DMS79 (cell line): ENCODE measurements around the gene PLEKHM1.
A peak's percentile ranks its signal among the peaks of the same experiment; 100 is the strongest.

Experiments used
- DNase-seq: peaks from one replicate; lab custom pipeline; 2025; lab: John Stamatoyannopoulos, UW

The PLEKHM1 gene

GRCh38 chr17:45398800-45399199 lies 91.7 kb downstream of the PLEKHM1 start:
- DNase-seq: no peak

DNA sequence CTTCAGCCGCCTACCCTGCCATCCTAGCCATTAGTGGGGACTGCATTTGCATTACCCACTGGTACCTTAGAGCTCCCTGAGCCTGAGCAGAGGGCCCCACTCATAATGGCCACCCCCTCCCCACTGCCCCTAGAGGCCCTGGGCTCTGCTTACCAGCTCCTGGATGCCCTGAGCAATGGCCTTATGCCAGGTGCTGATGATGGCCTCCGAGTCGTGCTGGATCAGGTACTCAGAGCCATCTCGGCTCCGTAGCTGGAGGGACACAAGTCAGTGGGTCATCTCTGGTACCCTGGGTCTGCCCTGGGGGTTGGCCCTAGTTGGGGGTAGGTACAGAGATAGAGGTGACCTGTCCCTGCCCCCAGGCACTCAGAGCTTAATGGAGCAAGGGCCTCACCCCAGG lies 92.7 kb downstream of the PLEKHM1 start:
- no peak for DNase-seq

- no peak for DNase-seq
These were observed 93.9 kb downstream of the PLEKHM1 start for GRCh38 chr17:45396496-45397205.

GRCh38 chr17:45395569-45396415 lies 94.7 kb downstream of the PLEKHM1 start:
- no peak for DNase-seq

DNA sequence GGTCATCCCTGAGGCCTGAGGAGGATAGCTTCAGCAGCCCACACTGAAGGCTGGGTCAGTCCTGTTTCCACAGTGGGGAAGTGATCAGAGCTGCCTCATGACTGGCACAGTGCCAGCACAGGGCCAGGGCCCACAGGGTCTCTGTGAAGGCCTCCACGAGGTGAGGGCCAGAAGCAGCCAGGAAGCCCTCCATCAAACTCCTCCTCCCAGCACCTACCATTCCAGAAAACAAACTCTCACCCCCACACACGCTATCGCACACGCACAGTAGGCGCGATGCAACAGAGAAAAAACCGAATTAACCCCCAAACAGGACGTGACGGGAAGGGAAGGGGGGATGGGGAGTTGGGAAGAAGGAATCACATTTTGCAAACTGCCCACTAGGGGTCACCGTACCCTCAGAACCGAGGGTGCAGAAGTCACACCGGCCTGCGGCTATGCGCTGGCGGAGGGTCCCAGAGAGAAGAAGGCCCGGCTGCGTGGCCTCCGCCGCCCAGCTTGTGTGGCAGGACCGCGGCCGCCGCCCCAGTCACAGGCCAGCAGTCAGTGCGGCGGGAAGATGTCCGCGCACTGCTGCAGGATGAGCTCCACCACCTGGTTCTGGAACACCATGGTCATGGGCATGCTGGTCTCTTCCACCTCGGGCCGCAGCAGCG lies 95.5 kb downstream of the PLEKHM1 start:
- peak; percentile 19 for DNase-seq

- no peak for DNase-seq
These were observed 96.0 kb downstream of the PLEKHM1 start for GRCh38 chr17:45394564-45394912.

- DNase-seq: no peak
These were observed 96.4 kb downstream of the PLEKHM1 start for GRCh38 chr17:45394091-45394490.

- no peak for DNase-seq
These were observed 97.1 kb downstream of the PLEKHM1 start for GRCh38 chr17:45393411-45393810.

DNA sequence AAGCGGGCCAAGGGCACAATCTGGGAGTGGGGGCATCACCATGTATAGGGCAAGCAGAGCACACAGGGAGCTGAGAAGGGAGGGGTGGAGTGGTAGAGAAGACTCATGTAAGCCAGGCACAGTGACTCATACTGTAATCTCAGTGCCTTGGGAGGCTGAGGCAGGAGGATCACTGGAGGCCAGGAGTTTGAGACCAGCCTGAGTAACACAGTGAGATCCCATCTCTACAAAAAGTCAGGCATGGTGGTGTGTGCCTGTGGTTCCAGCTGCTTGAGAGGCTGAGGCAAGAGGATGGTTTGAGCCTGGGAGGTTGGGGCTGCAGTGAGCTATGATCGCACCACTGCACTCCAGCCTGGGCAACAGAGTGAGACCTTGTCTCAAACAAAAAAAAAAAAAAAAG lies 98.6 kb downstream of the PLEKHM1 start:
- no peak for DNase-seq

GRCh38 chr17:45391291-45391690 lies 99.2 kb downstream of the PLEKHM1 start:
- no peak for DNase-seq

DNA sequence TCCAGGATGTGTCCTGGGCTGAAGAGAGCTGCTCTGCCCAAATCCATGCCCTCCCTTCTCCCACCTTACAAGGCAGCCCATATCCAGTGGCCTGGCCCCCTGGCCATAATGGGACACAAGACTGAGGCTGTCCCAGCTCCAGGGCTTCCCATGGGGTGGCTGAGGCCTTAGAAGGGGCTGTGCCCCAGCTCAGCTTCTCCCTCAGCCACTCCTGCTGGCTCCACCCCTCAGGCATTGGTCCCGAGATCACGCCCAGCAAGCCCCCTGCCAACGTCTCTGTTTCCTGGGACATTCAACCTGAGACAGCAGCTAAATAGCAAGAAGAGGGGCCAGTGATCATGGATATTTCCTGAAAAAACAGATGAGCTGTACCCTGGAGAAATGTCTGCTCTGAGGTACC lies 101.2 kb downstream of the PLEKHM1 start:
- no peak for DNase-seq

GRCh38 chr17:45388604-45389325 lies 101.8 kb downstream of the PLEKHM1 start:
- no peak for DNase-seq

- DNase-seq: no peak
These were observed 102.8 kb downstream of the PLEKHM1 start for GRCh38 chr17:45387739-45388138.

DNA sequence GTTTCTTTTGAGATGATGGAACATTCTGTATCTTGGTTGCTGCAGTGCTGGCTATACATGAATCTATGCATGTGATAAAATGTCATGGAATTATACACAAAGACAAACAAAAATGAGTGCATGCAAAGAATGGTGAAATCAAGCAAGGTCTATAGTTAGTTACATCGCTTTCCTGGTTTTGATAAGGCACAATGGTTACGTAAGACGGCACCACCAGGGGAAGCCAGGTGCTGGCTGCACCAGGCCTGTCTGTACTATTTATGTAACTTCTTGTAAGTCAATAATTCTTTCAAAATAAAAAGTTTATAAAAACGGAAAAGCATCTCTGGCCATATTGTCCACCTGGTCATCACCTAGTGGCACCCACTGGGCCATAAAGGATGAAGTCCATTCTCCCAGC lies 104.3 kb downstream of the PLEKHM1 start:
- DNase-seq: no peak
